NOMO-1 treated with DMSO at 0.1 percent for 48 hours (cell line): Measurements from ENCODE around the gene PAK6.

ENCODE experiments used
- DNase-seq: peaks from one replicate; lab custom pipeline; 2025; ENCODE audit not compliant: unreplicated experiment; lab: John Stamatoyannopoulos, UW

The PAK6 gene

DNA sequence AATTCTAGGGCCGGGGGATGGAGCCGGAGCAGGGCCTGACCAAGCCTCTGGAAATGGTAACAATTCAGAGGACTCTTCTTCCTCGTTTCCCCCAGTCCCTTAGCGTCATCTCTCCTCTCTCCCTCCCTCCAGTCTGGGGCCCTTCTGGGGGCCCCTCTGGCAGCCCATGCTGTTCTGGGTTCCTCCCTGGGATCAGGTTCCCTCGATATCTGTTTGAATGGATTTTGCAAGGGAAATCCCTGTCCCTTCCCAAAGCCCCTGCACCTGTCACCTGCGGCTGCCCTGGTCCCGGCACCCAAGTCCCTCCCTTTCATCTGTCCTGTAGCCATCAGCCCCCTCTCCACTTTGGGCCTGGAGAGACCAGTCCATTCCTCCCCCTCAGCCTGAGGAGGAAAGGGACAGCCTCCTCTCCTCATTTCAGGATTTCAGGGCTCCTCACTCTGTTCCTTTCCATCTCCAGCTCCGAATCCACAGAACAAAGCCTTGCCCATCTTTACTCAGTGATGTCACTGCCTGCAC lies 70.5 kb downstream of the PAK6 start:
- DNase-seq = no peak

DNA sequence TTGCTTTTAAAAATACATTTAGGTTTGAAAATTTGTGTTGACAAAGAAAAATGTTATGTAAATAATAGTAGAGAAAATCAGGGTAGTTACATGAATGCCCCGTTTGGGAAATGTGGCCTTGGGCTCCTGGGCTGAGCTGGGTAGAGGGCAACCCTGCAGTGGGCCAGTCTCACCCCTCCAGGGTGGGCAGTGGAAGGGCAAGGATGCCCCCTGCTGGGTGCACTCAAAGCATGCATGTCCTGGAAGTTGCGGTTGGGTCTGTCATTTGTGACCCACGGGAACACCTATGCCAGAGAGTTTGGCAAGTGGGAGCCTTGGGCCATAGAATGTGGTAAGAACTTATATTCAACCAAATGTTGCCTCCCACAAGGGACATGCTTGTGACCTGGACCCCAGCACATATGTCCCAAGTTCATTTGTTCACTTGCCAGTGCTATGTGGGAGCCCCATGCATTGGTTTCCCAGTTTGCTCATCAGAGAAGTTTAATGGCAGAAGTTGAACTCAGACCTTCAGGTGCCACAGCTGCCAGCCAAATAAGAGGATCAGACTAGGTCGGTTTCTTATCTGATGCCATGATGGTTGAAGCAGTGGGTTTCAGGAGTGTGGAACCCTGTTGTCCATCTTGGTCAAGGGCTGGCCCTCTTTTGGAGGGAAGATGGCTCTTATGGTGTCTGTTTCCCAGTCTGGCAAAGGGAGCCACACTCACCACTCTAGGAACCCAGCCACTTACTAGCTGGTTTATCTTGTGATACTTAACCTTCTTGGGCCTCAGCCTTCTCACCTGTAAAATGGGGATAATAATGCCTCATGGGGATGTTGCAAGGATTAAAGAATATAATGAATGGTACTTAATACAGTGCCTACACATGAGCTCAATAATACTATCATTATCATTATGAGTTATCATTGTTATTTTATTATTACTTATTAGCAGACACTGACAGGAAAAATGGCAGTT lies 71.4 kb downstream of the PAK6 start:
- peak; percentile 47 for DNase-seq

DNA sequence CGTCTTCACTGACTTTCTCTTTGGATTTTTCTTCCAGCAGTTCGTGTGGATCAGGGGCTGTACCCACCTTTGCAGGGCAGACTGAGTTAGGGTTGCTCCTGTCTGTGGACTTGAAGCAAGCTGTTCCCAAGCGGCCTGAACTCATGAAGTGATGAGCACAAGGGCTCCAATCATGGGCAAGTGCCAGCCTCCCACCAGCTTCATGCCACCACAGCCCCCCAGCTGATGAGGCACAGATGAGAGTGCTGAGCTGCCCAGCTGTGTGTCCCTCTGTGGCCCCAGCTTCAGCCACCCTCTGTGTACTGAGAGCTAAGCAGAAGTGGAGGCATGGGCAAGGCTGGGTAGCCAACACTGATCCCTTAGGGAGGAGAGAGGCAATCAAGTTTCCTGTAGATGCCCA lies 72.1 kb downstream of the PAK6 start:
- no peak for DNase-seq

DNA sequence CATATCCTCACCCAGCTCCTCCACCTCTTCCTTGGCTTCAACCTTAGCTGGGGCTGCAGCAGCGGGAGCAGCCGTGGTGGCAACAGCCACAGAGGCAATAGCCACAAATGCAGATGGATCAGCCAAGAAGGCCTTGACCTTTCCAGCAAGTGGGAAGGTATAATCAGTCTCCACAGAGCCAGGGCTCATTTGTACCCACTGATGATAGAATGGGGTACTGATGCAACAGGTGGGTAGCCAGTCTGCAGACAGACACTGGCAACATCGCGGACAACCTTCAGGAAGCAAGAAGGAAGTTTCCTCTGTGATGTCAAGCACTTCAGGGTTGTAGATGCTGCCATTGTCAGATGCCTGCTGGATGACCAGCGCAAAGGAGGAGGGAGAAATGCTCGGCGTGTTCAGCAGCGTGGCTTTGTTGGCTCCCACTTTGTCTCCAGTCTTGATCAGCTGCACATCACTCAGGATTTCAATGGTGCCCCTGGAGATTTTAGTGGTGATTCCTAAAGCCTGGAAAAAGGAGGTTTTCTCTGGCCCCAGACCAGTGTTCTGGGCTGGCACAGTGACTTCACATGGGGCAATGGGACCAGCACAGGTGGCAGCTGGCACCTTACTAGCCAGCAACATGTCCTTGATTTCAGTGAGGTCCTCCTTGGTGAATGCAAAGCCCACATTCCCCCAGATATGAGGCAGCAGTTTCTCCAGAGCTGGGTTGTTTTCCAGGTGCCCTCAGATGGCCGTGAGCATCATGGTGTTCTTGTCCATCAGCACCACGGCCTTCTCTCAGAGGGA lies 73.7 kb downstream of the PAK6 start:
- no peak for DNase-seq

DNA sequence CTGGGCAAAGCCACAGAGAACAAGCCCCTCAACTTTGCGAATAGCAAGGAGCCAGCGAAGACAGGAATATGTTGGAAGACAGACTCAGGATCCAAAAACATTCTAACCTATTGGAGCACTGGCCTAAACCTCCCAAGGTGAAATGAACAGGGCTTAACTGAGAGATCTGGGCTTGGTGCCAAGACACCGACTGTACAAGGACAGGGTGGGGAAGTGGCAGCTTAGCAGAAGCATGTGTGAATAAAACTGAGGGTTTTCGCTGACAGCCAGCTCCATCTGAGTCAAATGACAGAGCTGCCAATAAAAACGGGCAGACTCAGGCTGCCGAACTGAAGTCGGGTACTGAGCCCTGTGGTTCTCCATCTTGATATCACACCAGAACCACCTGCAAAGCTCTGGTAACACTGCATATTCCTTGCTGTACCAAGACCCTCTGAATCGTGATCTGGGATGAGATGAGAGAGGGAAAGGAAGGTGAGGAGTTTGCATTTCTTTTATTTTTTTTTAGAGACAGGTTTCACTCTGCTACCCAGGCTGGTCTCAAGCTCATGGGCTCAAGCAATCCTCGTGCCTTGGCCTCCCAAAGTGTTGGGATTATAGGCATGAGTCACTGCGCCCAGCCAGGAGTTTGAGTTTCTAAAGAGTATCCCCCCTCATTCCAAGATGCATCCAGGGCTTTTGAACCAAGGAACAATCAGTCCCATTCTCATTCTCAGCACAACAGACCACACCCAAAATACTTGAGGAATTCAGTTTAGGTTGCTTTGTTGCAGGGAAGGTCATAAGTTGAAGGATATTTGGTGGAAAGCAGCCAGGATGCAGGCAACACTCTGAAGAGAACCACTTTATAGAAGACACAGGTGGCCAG lies 74.9 kb downstream of the PAK6 start:
- peak; percentile 70 for DNase-seq

DNA sequence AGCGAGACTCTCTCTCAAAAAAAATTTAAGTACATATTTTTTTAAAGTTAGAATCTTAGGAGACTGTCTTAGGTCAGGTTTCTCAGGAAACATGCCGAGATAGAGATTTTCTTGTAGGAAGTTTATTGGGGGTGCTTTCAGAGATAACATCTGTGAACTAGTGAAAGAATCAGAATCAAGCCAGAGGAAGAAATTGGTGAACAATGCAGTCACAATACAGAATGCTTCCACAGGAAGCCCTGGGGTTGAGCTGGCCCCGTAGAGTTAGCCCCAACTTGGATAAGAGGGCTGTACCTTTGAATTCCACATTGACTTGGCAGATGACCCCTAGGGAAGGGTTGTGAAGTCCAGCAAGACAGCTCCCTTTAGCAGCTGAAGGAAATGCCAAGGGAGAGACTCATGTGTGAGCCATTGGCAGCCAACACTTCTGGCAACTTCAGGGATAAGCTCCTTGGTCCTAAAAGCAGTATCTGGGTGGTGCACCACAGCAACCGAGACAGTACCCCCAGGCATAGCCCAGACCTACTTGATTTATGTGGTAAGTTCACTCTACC lies 75.9 kb downstream of the PAK6 start:
- no peak for DNase-seq

DNA sequence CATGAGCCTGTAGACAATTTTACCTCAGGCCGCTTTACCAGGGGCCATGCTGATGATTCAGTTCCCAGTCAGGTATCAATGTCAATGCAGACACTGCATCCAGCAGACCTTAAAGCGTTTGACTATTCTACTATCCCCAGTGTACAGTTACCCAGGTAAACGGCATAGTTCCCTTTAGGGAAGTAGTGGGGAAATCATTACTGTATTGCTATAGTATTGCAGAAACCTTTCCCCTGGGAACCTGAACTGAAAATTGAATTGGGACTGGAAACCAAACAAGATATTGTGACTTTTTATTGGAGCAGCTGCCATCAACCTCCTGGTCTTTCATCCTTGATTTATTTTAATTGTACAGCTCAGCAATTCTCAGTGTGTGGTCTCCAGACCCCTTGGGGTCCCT lies 78.1 kb downstream of the PAK6 start:
- DNase-seq = no peak

DNA sequence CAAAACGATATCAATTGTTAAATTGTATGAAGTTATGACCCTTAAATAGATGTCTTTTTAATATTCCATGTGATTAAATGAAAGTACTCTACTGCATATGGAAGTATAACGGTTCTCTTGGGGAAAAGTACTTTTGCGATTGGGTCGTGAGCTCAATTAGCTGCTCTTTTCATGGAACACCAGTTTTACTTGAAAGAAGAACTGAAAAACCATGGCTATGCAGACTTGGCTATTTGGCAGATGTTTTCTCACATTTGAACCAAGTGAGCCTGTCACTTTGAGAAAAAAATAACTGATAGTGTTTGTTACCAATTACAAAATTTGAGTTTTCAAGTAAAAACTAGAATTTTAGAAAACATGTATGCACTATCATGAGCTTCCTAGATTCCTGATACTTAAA lies 78.7 kb downstream of the PAK6 start:
- DNase-seq = no peak

DNA sequence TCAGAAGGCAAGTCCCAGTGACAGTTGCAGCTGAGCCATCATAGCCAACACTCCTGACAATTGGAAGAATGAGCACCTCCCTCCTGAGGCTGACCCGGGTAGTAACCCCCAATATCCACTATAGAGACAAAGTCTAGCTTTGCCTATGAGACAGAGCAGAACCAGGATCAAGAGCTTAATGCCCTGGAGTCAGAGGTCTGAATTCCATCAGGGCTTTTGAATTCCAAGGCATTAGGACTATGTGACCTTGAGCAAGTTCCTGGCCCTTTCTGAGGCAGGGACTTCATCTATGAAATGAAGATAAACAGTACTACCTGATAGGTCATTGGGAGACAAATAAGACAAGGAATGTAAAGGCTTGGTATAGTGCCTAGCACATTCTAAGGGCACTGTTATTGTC lies 81.5 kb downstream of the PAK6 start:
- DNase-seq = no peak

DNA sequence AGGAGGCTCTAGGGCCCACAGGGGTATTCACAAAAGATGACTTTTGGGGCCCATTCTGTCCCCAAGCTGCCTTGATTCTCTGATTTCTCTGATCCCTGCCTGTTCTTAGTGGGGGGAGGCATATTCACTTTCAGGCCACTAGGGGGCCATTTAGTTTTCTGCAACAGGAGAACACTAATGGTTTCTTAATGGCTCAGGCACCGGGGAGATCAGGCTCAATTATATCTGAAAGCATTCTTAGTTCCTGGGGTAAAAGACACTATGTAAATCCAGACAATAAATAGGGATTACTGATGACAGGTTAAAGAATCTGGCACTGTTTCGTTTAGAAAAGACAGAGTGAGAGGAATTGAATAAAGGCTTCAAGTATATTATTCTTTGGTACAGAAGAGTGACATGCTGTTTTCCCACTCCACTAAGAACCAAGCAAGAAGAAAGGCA lies 82.1 kb downstream of the PAK6 start:
- peak; percentile 74 for DNase-seq

DNA sequence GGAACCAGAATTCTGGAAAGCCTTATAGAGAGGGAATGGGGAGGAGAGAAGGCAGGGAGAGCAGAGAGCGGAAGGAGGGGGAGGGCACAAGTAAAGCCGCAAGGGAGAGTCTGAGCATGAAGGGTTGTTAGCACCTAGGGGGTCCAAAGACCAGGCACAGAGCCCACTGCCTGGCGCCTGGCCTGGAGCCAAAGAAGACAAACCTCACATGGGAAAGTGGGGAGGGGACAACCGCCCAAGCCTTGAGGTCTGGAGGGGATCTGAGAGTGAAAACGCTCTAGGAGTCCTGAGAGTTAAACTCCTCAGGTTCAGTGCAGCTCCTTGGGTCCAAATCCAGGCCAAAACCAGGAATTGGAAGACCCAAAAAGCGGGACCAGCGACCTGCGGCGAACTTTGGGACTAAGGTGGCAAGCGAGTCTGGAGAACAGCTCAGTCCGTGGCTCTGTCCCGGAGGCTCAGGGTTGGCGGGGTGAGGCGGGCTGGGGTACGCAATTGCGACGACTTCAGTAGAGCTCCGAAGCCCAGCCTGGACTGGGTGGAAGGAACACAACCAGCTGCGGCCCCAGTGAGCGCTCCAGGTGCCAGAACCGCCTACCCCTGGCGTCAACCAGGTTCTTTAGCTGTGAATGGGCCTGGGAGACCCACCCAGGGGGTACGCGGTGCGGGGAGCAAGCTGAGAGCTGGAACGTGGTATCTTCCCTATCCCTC lies 83.8 kb downstream of the PAK6 start:
- DNase-seq = no peak

DNA sequence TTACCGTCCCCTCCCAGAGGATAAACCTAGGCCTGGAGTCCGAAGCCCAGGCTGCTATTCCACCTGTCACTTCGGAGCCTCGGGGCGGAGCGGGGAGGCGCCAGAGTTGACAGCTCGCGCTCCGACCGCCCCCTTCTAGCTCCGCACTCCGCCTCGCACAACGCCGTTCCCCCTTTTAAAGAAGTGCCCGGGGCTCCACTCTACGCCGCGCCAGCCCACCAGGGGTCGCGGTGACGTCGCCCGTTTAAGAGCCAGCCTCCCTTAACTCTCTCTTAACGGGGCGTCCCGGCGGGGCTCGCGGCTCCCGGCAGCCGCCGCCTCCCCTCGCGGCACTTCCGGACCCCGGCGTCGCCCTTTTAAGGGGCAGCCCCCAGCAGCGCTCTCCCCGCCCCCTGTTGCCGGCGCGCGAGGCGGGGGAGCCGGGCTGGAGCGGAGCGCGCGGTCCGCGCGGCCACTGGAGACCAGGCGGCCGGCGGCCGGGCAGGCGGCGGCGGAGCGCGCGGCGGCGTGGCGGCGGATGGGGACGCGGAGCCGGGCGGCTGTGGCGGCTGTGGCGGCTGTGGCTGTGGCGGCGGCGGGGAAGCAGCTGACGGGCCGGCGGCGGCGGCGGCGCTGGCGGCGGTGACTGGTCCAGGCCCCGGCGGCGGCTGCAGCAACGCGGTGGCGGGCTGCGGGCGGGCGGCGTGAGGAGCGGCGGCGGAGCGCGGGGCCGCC lies 84.5 kb downstream of the PAK6 start, which contains the start of gene INAFM2:
Gene INAFM2, plus strand, starts transcription at position 454 of the 714 bp plus-strand sequence. CDS start 364 bp downstream, outside the sequence.
- peak; percentile 98 for DNase-seq

DNA sequence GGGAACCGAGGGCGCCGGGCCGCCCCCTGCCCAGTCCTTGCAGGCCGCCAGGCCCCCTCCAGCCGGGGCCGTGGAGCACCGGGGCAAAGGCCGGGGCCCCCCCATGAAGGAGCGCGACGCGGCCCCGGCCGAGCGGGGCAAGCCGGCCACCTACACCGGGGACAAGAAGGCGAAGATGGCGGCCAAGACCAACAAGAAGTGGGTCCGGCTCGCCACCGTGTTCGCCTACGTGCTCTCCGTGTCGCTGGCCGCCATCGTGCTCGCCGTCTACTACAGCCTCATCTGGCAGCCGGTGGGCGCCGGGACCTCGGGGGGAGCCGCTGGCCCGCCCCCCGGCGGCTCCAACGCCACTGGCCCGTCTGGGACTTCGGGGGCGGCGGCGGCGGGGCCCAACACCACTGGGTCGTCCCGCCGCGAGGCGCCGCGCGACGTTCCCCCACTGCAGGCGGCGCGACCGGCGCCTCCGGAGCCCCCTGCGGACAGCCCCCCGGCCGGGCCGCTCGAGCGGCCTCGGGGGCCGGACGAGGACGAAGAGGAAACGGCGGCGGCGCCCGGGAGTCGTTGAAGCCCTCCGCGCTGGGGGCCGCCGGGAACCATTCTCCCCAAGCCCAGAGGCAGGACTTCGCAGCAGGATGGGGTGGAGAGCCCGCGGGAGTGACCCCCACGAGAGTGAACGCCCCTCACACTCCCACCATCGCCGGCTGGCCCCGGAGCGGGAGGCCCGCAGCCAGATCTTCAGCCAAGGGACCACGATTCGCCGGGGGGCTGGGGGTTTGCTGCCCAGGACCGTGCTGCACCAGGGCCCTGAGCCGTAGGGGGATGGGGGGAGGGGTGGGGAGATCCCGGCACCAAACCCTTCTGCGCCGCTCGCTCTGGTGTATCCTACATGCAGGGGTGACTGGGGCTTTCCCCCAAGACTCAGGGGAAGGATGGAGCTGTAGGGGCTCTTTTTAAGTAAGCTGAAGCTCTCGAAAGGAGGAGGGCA lies 85.4 kb downstream of the PAK6 start:
- no peak for DNase-seq

DNA sequence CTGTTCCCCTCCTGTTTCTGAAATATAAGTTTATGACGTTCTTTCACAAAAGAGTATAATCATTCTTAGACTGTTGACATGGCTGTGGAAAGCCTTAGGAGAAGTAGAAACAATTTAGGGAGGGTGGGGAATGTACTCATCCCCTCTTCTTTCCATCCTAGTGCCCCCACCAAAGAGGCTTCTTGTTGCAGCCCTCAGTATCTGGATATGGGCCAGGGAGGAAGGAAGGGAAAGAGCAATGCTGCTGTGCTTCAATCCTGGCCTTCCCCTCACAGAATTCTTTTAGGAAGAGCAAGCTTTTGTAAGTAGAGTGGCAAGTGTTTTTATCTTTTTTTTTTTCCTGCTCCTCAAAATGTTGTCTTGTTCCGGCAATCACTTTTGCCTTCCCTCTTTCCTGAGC lies 86.3 kb downstream of the PAK6 start:
- no peak for DNase-seq

DNA sequence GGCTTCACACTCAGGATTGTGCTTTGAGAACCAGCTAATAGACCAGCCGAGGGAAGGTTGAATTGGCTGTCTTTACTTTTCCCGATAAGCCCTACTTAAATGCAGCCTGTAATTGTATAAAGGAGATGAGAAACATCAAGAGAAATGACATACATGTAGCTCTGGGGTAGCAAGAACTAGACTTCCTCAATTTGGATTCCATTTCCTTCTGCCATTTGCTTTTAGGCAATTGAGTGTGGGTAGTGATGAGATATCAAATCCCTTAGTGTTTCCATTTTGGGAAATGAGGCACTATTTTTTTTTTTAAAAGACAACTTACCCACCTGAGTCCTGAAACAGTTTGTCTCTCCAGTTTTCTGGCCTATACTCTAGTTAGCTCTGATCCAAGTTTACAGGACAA lies 86.8 kb downstream of the PAK6 start:
- peak; percentile 32 for DNase-seq
